Measurements from ENCODE around the gene AOPEP.
A peak's percentile ranks its signal among the peaks of the same experiment; 100 is the strongest.

AOPEP gene

DNA sequence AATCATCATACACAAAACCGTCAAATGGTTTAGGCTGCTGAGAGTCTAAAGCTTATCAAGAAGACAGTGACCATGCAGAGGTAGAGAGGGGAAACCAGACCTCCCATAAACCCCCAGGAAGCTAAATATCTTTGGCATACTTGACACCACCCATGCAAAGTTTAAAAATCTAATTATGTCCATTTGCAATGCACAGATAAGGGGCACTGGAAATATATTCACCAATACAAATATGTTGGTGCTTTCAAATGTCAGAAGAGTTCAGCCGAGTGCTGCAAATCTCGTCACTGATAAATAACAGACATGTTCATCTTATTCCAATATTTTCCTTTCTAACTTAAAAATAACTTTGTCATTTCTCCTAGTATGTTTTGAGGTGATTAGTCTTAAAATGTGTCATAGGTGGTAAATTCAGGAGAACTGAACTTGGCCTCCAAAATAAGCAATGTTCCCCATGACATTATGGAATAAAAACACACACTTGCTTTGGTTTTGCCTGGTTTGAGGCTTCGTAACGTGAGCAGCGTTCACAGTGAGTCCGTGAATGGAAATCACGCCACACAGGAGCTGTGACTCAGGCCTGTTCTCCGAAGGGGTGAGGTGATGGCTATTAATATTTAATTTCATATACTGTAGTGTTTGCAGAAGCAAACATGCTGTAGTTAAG, 182.2 kb downstream of the AOPEP start:
- FAIRE-seq (no peak), DNase-seq (ENCODE audit: insufficient read length, low spot score) (no peak)

DNA sequence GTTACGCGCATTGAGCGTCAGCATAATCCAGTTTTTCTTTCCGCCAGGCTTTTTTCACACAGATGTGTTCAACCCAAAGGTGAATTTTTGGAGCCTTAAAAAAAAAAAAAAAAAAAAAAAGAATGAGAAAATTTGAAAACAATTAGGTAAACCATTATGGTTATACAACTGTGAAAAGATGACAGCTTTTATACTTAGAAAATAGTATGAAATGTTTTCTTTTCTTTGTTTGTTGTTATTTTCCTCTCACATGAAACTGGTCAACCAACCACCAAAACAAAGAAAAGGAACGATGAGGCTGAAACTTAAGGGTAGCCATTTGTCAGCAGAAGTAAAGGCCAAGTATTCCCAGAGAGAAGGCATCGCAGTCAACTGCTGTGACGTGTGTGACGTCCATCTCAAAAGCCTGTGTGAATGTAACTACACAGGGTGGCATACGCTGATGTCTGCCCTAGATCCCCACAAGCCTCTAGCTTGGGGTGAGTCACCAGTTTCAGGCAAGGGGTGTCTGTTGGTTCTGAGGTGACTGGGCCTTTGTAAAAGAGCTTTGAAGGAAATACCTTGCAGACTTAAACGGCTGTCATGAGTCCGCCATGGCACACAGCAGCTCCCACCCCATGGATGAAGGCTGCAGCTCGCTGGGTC, 182.9 kb downstream of the AOPEP start:
- DNase-seq (ENCODE audit: insufficient read length, low spot score) (no peak), FAIRE-seq (no peak)

- no peak for FAIRE-seq
- no peak for DNase-seq (ENCODE audit: insufficient read length, low spot score)
These were observed 183.6 kb downstream of the AOPEP start for GRCh38 chr9:94909965-94910730.

- no peak for DNase-seq (ENCODE audit: insufficient read length, low spot score)
These were observed 184.7 kb downstream of the AOPEP start for GRCh38 chr9:94911211-94911610.

GRCh38 chr9:94911986-94912635, 185.6 kb downstream of the AOPEP start:
- no peak for FAIRE-seq

More at GRCh38 chr9:94911211-94911610, 184.7 kb downstream of the AOPEP start:
- no peak for FAIRE-seq

GRCh38 chr9:94912700-94913249, 186.3 kb downstream of the AOPEP start:
- no peak for FAIRE-seq
- no peak for DNase-seq (ENCODE audit: insufficient read length, low spot score)

More at GRCh38 chr9:94911986-94912635, 185.6 kb downstream of the AOPEP start:
- DNase-seq (ENCODE audit: insufficient read length, low spot score), result no peak

- FAIRE-seq, result no peak
- DNase-seq (ENCODE audit: insufficient read length, low spot score), result no peak
These were observed 187.1 kb downstream of the AOPEP start for GRCh38 chr9:94913550-94913949.

DNA sequence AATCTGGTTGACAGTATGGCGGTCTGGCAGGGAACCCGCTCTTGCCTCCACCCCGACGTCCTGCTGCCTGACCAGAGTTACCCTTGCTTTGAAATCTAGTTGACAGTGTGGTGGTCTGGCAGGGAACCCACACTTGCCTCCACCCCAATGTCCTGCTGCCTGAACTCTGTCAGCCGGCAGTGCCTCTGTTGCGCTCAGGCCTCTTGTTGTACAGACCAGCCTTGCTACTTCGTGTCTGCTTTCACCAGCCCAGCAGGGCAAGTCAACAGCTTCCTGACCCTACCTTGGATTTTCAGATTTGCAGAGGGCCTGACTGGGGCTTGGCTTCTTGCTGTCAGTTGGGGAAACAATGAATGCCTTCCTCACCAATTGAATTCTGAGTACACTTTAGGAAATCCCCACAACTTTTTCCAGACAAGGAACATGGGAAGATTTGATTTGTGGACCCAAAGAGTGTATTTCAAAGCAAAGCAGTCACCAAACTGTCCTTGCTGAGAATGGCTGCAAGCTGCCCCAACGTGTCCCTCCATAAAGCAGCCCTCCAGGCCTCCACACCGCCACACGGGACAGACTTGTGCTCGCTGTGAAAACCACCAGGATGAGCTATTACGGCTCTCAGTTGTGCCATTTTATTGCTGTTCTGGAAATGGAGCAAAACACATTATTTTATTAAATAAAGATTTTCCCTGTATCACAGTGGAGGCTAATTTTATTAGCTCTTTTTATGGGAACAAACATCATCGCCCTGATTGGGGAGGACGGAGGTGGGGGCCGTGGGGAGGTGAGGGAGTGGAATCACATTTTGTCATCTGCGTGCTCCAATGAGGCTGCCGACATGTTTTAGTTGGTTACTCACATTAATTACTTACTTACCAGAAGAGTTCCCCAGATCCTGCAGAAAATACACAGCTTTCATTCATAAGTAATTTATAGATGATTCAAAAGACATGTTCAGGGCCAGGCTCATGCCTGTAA, 189.3 kb downstream of the AOPEP start:
- FAIRE-seq (no peak), DNase-seq (ENCODE audit: insufficient read length, low spot score) (no peak)

- FAIRE-seq (no peak), DNase-seq (ENCODE audit: insufficient read length, low spot score) (no peak)
These were observed 190.5 kb downstream of the AOPEP start for GRCh38 chr9:94916956-94917355.

GRCh38 chr9:94918038-94918753, 191.7 kb downstream of the AOPEP start:
- no peak for FAIRE-seq
- DNase-seq (ENCODE audit: insufficient read length, low spot score), result peak; percentile 20

DNA sequence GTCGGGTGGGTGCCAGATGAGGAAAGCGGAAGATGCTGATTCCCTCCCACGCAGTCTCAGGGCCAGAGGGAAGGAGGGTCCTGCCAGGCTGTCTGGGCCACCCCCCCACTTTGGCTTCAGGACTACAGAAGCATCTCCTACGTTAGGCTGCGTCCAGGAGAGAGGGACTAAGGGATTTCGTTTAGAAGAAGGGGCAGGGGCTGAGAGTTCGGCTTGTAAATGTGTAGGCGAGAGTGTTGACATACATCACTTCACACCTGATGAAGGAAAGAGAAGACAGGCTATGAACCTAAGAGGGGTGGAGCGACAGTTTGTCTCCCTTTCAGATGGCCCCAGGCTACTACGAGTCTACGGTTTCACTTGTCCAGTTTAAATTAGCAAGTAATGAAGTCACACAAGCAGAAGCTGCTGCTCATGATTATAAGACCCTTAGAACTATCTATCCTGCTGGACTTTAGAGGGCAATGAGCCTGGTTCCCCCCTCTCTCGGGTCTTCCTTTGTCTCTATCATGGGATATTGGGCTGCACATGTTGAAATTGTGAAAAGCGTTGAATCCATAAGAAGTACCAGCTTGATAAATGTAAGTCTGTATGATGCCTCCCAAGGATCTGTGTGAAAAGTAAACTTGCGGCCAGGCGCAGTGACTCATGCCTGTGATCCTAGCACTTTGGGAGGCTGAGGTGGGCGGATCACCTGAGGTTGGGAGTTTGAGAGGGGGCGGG, 193.0 kb downstream of the AOPEP start:
- FAIRE-seq (no peak), DNase-seq (ENCODE audit: insufficient read length, low spot score) (no peak)

- DNase-seq (ENCODE audit: insufficient read length, low spot score) (no peak), FAIRE-seq (no peak)
These were observed 194.1 kb downstream of the AOPEP start for GRCh38 chr9:94920420-94921091.

DNA sequence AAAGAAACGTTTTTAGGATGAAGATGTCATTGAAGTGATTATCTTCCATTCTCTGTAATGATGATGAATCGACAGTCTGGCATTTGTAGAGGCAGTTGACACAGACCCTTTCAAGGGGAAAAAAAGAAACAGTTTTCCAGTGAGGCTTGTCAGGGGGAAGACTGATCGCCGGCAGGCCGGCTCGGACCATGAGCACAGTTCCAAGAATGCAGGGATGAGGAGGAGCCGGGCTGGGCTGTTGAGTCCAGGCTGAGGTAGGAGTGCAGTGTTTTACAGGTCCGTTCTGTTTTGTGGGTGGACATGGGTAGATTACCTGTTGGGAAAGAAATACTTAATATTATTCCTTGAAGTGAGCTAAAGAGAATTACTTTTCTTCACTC, 194.6 kb downstream of the AOPEP start:
- DNase-seq (ENCODE audit: insufficient read length, low spot score) (no peak), FAIRE-seq (no peak)

DNA sequence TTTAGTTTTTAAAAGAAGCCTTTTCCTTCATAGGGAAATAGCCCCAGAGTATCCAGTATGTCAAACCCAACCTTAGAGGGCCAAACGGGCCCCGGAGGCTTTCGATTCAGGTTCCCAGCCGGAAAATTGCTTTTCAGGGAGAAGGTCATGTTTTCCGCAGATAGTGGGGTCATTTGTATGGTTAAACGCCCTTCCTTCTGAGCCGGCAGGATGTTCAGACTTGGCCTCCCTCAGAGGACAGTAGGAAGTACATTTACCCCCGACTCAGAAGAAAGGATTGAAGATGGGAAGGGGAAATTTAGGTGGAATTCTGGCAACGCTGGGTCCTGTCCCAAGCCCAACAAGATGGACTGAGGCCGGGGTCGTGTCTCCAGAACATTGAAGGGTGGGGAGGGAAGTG, 195.2 kb downstream of the AOPEP start:
- no peak for DNase-seq (ENCODE audit: insufficient read length, low spot score)
- no peak for FAIRE-seq

GRCh38 chr9:94922098-94922607, 195.7 kb downstream of the AOPEP start:
- DNase-seq (ENCODE audit: insufficient read length, low spot score), result no peak
- no peak for FAIRE-seq

DNA sequence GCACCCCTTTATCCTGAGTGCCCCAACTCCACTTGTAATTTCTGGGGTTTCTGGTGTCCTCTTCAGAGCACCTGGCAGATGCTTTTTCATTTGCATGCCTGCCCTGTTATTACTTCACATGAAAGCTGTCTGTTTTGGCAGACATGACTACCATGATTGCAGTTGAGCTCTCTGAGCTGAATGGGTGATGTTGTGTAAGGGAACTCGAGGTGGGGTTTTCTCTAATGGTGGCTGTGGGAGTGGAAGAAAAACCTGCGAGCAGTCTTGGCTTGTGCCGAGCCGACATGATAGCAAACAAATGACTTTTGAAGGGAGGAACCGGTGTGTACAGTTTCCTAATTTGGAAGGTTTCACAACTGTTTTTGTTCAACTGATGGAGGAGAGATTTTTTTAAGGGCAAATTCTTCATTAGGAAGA, 196.2 kb downstream of the AOPEP start:
- no peak for FAIRE-seq

GRCh38 chr9:94923326-94924089, 197.0 kb downstream of the AOPEP start:
- DNase-seq (ENCODE audit: insufficient read length, low spot score), result no peak
- no peak for FAIRE-seq

More for the DNA sequence above, 196.2 kb downstream of the AOPEP start:
- DNase-seq (ENCODE audit: insufficient read length, low spot score), result no peak
